Left lung (tissue), 10 donors: ENCODE measurements around the gene SIRPA. TPM values are rescaled to one million over a fixed set of nuclear protein-coding genes. Genes with fewer than 3 reads are reported as not detected.

Experiments used
- ATAC-seq: fragments of 200-7000 bp; cut with Tn5 transposase; one replicate; pipeline ENCODE4 v1.9.1; 2020; ENCODE audit warnings: moderate library complexity
- DNase-seq, 4 donors: peaks; one replicate each; pipeline ENCODE4 v3.0.0-alpha.2; 2013 to 2020
- H3K27ac ChIP-seq, 2 donors: fragments of 200-600 bp; sonication (generic) in 1 of 2; one replicate each; pipeline versions ENCODE4 v1.5.0 to v1.8.0; 2020 to 2021
- H3K27me3 ChIP-seq, 2 donors: fragments of 200-600 bp; sonication (generic) in 1 of 2; one replicate each; pipeline versions ENCODE4 v1.5.0 to v1.8.0; 2020 to 2021
- H3K36me3 ChIP-seq, 2 donors: fragments of 200-600 bp; sonication (generic) in 1 of 2; one replicate each; pipeline versions ENCODE4 v1.5.0 to v1.8.0; 2020 to 2021
- H3K4me1 ChIP-seq, 2 donors: fragments of 200-600 bp; one replicate each; pipeline ENCODE4 v1.8.0; 2021
- H3K4me3 ChIP-seq, 2 donors: fragments of 200-600 bp; sonication (generic) in 1 of 2; one replicate each; pipeline versions ENCODE4 v1.5.0 to v1.8.0; 2020 to 2021; ENCODE audit warnings: mild to moderate bottlenecking in 1 of 2
- H3K9me3 ChIP-seq, 2 donors: fragments of 200-600 bp; sonication (generic) in 1 of 2; one replicate each; pipeline versions ENCODE4 v1.5.0 to v1.8.0; 2020 to 2021
- CTCF ChIP-seq, 2 donors: fragments of 200-600 bp; sonication (generic) in 1 of 2; IDR thresholded peaks; one replicate each; pipeline versions ENCODE4 v1.5.0 to v1.8.0; 2021; ENCODE audit warnings: antibody characterized with exemption in 2 of 2
- intact Hi-C, 2 donors: fragments of 100-400 bp; cut with DNase I; formaldehyde crosslinking; loops; one replicate each; pipeline versions ENCODE4 v1.11.2 to v1.14.2; 2022
- polyA plus RNA-seq, 6 donors: library from polyadenylated mRNA; unstranded; fragments of 120-200 nt; gene quantifications; one replicate each; pipeline ENCODE4 v1.2.1, GENCODE V29; 2013; ENCODE audit not compliant: insufficient read length in 6 of 6
- total RNA-seq, 2 donors: library from RNA; stranded (reverse); fragmentation: NEBNext Ultra II Directional; extraction: Animal tissue kit (Norgen Biotek cat#: 25700); gene quantifications; one replicate each; pipeline ENCODE4 v1.2.1, GENCODE V29; 2021
- donor health status: DM: no; HTN: yes; CAD: no.
- donor health status: DM: no; HTN: no; CAD: no.

SIRPA gene
- total and polyA plus RNA-seq, 8 donors, result 9.8 to 102 (median 12.4) TPM

GRCh38 chr20:1951436-1952115 is 56.4 kb downstream of the SIRPA start:
- Histone ChIP-seq H3K9me3 (no peaks in the 10 kb centered on the region), H3K4me3 (no peak overlapping the region), H3K27me3 (peaks cover 0 to 30% of the 10 kb centered on the region in 2 donors), H3K27ac (peak overlapping the region in 1 of 2 donors; percentile 81), H3K4me1 (peaks cover 0 to 72% of the 10 kb centered on the region in 2 donors), H3K36me3 (no peaks in the 10 kb centered on the region)
- intact Hi-C loops, result no loop called here
- ATAC-seq (no peak), DNase-seq (no peak)
- TF ChIP-seq CTCF (IDR thresholded peaks at IDR 0.05), result no peak

GRCh38 chr20:1952737-1953530 is 57.7 kb downstream of the SIRPA start:
- no peaks in the 10 kb centered on the region for H3K36me3 ChIP-seq

GRCh38 chr20:1953621-1954020 is 58.4 kb downstream of the SIRPA start:
- ATAC-seq, result no peak
- intact Hi-C loops, result no loop called here

More at GRCh38 chr20:1952737-1953530, 57.7 kb downstream of the SIRPA start:
- Histone ChIP-seq H3K9me3 (no peaks in the 10 kb centered on the region), H3K27ac (peak overlapping the region in 1 of 2 donors; percentile 81), H3K27me3 (peaks cover 0 to 22% of the 10 kb centered on the region in 2 donors), H3K4me1 (peaks cover 0 to 58% of the 10 kb centered on the region in 2 donors), H3K4me3 (no peak overlapping the region)
- ATAC-seq (no peak), DNase-seq (no peak)
- intact Hi-C loops, result no loop called here
- TF ChIP-seq CTCF (IDR thresholded peaks at IDR 0.05), result no peak

GRCh38 chr20:1955217-1955616 is 60.0 kb downstream of the SIRPA start:
- ATAC-seq, result no peak
- no peak for TF ChIP-seq CTCF (IDR thresholded peaks at IDR 0.05)
- Histone ChIP-seq H3K27ac (no peak overlapping the region), H3K27me3 (peaks cover 0 to 29% of the 10 kb centered on the region in 2 donors), H3K4me1 (peaks cover 0 to 38% of the 10 kb centered on the region in 2 donors), H3K4me3 (no peak overlapping the region), H3K36me3 (no peaks in the 10 kb centered on the region), H3K9me3 (no peaks in the 10 kb centered on the region)
- intact Hi-C loops, result no loop called here
- no peak for DNase-seq

More at GRCh38 chr20:1953621-1954020, 58.4 kb downstream of the SIRPA start:
- Histone ChIP-seq H3K27ac (peak overlapping the region in 1 of 2 donors; percentile 81), H3K4me3 (no peak overlapping the region), H3K4me1 (peaks cover 0 to 53% of the 10 kb centered on the region in 2 donors), H3K36me3 (no peaks in the 10 kb centered on the region), H3K9me3 (no peaks in the 10 kb centered on the region), H3K27me3 (peaks cover 0 to 24% of the 10 kb centered on the region in 2 donors)
- no peak for TF ChIP-seq CTCF (IDR thresholded peaks at IDR 0.05)
- DNase-seq, result no peak

DNA sequence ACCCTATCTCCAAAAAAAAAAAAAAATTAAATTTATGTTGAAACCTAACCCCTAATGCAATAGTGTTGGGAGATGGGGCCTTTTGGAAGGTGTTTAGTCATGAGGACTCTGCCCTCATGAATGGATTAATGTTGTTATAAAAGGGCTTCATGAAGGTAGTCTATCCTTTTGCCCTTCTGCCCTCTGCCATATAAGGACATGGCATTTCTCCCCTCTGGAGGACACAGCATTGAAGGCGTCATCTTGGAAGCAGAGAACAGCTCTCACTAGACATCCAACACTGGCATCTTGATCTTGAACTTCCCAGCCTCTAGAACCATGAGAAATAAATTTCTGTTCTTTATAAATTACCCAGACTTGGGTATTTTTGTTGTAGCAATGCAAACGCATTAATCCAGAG is 63.2 kb downstream of the SIRPA start:
- H3K27ac ChIP-seq, result no peak overlapping the region
- no peak for TF ChIP-seq CTCF (IDR thresholded peaks at IDR 0.05)
- H3K9me3 ChIP-seq, result no peaks in the 10 kb centered on the region
- H3K4me3 ChIP-seq, result no peak overlapping the region
- ATAC-seq, result no peak
- DNase-seq, result no peak
- peaks cover 0 to 20% of the 10 kb centered on the region in 2 donors for H3K4me1 ChIP-seq
- no peaks in the 10 kb centered on the region for H3K36me3 ChIP-seq
- intact Hi-C loops, result no loop called here
- peaks cover 0 to 31% of the 10 kb centered on the region in 2 donors for H3K27me3 ChIP-seq
